Ovary (tissue), 3 donors: ENCODE measurements around the gene KCTD5.

Experiments
- CTCF ChIP-seq, 3 donors: fragments of 450-650 bp in 2 of 3; fragments of 200-600 bp in 1 of 3; IDR thresholded peaks; one replicate each; pipeline versions ENCODE4 v1.5.1 to v1.8.0; 2016 to 2022; ENCODE audit warnings: antibody characterized with exemption in 3 of 3, mild to moderate bottlenecking in 1 of 3
- EP300 ChIP-seq: sonication (generic); formaldehyde crosslinking; IDR thresholded peaks from one replicate; pipeline ENCODE4 v1.6.1; 2017; ENCODE audit warnings: antibody characterized with exemption
- donor health status: DM: no; HTN: no; CAD: no.

GRCh38 chr16:2697401-2697948 is 15.2 kb downstream of the KCTD5 start:
- no peak for TF ChIP-seq EP300
- TF ChIP-seq CTCF (IDR thresholded peaks at IDR 0.05) = no peak
